Caco-2 (cell line): ENCODE measurements around the gene ATAT1. TPM values are rescaled to one million over a fixed set of nuclear protein-coding genes. Genes with fewer than 3 reads are reported as not detected.
A peak's percentile ranks its signal among the peaks of the same experiment; 100 is the strongest.

Source experiments
- BruUV-seq: library from RNA; stranded (reverse); fragments of 400-500 nt; replicated peaks from 2 replicates; lab custom pipeline; 2021; lab: Mats Ljungman, UMichigan
- CTCF ChIA-PET: fragments of 300-600 bp; sonication (Branson Sonifier 250); formaldehyde crosslinking; loops from one replicate; lab custom pipeline; 2022; ENCODE audit warnings: antibody characterized with exemption; lab: Charles Lee
- POLR2A ChIA-PET: fragments of 300-600 bp; sonication (Branson Sonifier 250); formaldehyde crosslinking; loops from one replicate; lab custom pipeline; 2022; ENCODE audit warnings: antibody characterized with exemption; lab: Charles Lee
- DNase-seq, 2 experiments: peaks; one replicate each; pipeline versions ENCODE4 v3.0.0 to v3.0.0-alpha.2; 2020 to 2022
- H3K27me3 ChIP-seq: replicated peaks from 2 replicates; pipeline ENCODE4 v1.6.0; 2011; ENCODE audit warnings: low read length; ENCODE audit not compliant: control insufficient read depth, insufficient read depth
- H3K36me3 ChIP-seq: 2 replicates; pipeline ENCODE4 v1.5.1; 2011; ENCODE audit warnings: low read length; ENCODE audit not compliant: control insufficient read depth, insufficient read depth
- H3K4me1 ChIP-seq: fragments of 250-450 bp; sonication (Bioruptor Pico); 2 replicates; pipeline ENCODE4 v1.5.1; 2020; ENCODE audit warnings: mild to moderate bottlenecking
- H3K4me3 ChIP-seq: 2 replicates; pipeline ENCODE4 v1.5.1; 2011; ENCODE audit warnings: low read depth, mild to moderate bottlenecking, control low read depth, low read length
- H3K9me3 ChIP-seq: fragments of 250-450 bp; sonication (Bioruptor Pico); 2 replicates; pipeline ENCODE4 v1.5.1; 2020; ENCODE audit warnings: mild to moderate bottlenecking, moderate library complexity
- H3K27ac Mint-ChIP-seq: one replicate; pipeline ENCODE4 v1.8.0; 2022; ENCODE audit warnings: mixed read lengths; ENCODE audit not compliant: unreplicated experiment
- H3K27me3 Mint-ChIP-seq: one replicate; pipeline ENCODE4 v1.8.0; 2022; ENCODE audit warnings: mixed read lengths; ENCODE audit not compliant: insufficient read depth, unreplicated experiment
- H3K36me3 Mint-ChIP-seq: one replicate; pipeline ENCODE4 v1.8.0; 2022; ENCODE audit warnings: mild to moderate bottlenecking, mixed read lengths; ENCODE audit not compliant: insufficient read depth, unreplicated experiment
- H3K4me1 Mint-ChIP-seq: one replicate; pipeline ENCODE4 v1.8.0; 2022; ENCODE audit warnings: low read depth, mixed read lengths; ENCODE audit not compliant: unreplicated experiment
- H3K4me3 Mint-ChIP-seq: one replicate; pipeline ENCODE4 v1.8.0; 2022; ENCODE audit warnings: mild to moderate bottlenecking, moderate library complexity, mixed read lengths; ENCODE audit not compliant: unreplicated experiment
- H3K9me3 Mint-ChIP-seq: one replicate; pipeline ENCODE4 v1.8.0; 2022; ENCODE audit warnings: mixed read lengths; ENCODE audit not compliant: unreplicated experiment
- CTCF ChIP-seq, 2 experiments: fragments of 200-600 bp in 1 of 2; IDR thresholded peaks; 1 replicate in 1 of 2; 2 replicates in 1 of 2; pipeline versions ENCODE4 v1.5.1 to v1.8.0; 2011 to 2022; ENCODE audit warnings: antibody characterized with exemption in 1 of 2, control low read depth in 1 of 2, inconsistent platforms in 1 of 2, low read depth in 1 of 2, low read length in 1 of 2, mild to moderate bottlenecking in 1 of 2, moderate library complexity in 1 of 2; ENCODE audit not compliant: insufficient read depth in 1 of 2, severe bottlenecking in 1 of 2, unreplicated experiment in 1 of 2
- intact Hi-C: fragments of 100-400 bp; cut with micrococcal nuclease; formaldehyde crosslinking; loops from one replicate; pipeline ENCODE4 v1.10.0; 2022; ENCODE audit not compliant: unreplicated experiment
- total RNA-seq: library from RNA; stranded (reverse); gene quantifications from 2 replicates; pipeline ENCODE4 v1.2.3, GENCODE V29; 2022

The ATAT1 gene
- total RNA-seq, 1 experiment from 2014 or later = 17.9 TPM

- peaks cover 10% of the 10 kb centered on the region for H3K36me3 Mint-ChIP-seq
- BruUV-seq = no TSS peak
- POLR2A ChIA-PET = no interaction called here
These were observed 57.9 kb downstream of the ATAT1 start for GRCh38 chr6:30684386-30685156.

GRCh38 chr6:30685157-30686008, 58.7 kb downstream of the ATAT1 start:
- peaks cover 10% of the 10 kb centered on the region for H3K36me3 Mint-ChIP-seq
- POLR2A ChIA-PET = no interaction called here
- H3K27me3 Mint-ChIP-seq = no peaks in the 10 kb centered on the region
- Histone ChIP-seq H3K4me3 (no peak overlapping the region), H3K27me3 (no peaks in the 10 kb centered on the region), H3K4me1 (peaks cover 17% of the 10 kb centered on the region), H3K9me3 (no peaks in the 10 kb centered on the region), H3K36me3 (no peaks in the 10 kb centered on the region)
- peaks cover 32% of the 10 kb centered on the region for H3K4me1 Mint-ChIP-seq
- DNase-seq = no peak
- CTCF ChIA-PET = interaction anchor here (0.8 kb wide), 1 partner anchor 10 kb away, joined by 3 read pairs; no protein-coding TSS in a partner anchor
- BruUV-seq = no TSS peak
- no peaks in the 10 kb centered on the region for H3K9me3 Mint-ChIP-seq
- peak overlapping the region; percentile 68 for H3K27ac Mint-ChIP-seq
- peak overlapping the region; percentile 82 for H3K4me3 Mint-ChIP-seq
- intact Hi-C loops = no loop called here
- TF ChIP-seq CTCF (IDR thresholded peaks at IDR 0.05; ENCODE audit: insufficient read depth in 1 of 2, low read depth in 1 of 2, low read length in 1 of 2, severe bottlenecking in 1 of 2, unreplicated experiment in 1 of 2) = no peak

More at GRCh38 chr6:30684386-30685156, 57.9 kb downstream of the ATAT1 start:
- Mint-ChIP-seq H3K9me3 (no peaks in the 10 kb centered on the region), H3K4me3 (peak overlapping the region; percentile 15), H3K27me3 (no peaks in the 10 kb centered on the region), H3K27ac (no peak overlapping the region), H3K4me1 (peaks cover 28% of the 10 kb centered on the region)
- intact Hi-C loops = no loop called here
- H3K27me3 ChIP-seq = no peaks in the 10 kb centered on the region
- CTCF ChIA-PET = interaction anchor here (0.8 kb wide), 1 partner anchor 11 kb away, joined by 3 read pairs; no protein-coding TSS in a partner anchor
- H3K9me3 ChIP-seq = no peaks in the 10 kb centered on the region
- TF ChIP-seq CTCF (IDR thresholded peaks at IDR 0.05; ENCODE audit: insufficient read depth in 1 of 2, low read depth in 1 of 2, low read length in 1 of 2, severe bottlenecking in 1 of 2, unreplicated experiment in 1 of 2) = no peak
- no peak for DNase-seq
- H3K4me3 ChIP-seq = no peak overlapping the region
- H3K4me1 ChIP-seq = peaks cover 12% of the 10 kb centered on the region; the same call in 1 of the 2 replicates
- H3K36me3 ChIP-seq = no peaks in the 10 kb centered on the region
